ENCODE measurements around the gene ZNF830. TPM values are rescaled to one million over a fixed set of nuclear protein-coding genes. Genes with fewer than 3 reads are reported as not detected.
"Not testable (repeated sequence)": the region's sequence is repeated elsewhere in the genome, so short reads cannot be mapped to it uniquely, and the experiment has no call there.

ZNF830 gene
- total RNA-seq, 2 donors from 2014 or later = 18.5 to 23.3 TPM

DNA sequence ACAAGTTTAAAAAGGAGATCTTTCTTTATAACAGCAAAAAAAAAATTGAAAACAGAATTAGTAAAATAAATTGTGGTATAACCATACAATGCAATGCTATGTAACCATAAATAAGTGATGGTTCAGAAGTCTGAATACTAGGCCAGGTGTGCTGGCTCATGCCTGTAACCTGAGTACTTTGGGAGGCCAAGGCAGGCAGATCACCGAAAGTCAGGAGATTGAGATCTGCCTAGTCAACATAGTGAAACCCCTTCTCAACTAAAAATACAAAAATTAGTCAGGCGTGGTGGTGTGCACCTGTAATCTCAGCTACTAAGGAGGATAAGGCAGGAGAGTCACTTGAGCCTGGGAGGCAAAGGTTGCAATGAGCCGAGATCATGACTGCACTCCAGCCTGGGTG is 34.7 kb upstream of the ZNF830 start:
- TF ChIP-seq CTCF (conservative IDR thresholded peaks at IDR 0.05) = no peak
- Mint-ChIP-seq H3K9me3 (no peaks in the 10 kb centered on the region), H3K27ac (no peak overlapping the region), H3K4me3 (no peak overlapping the region), H3K36me3 (ENCODE audit: low read depth) (no peaks in the 10 kb centered on the region), H3K27me3 (ENCODE audit: insufficient read depth) (peaks cover 9% of the 10 kb centered on the region), H3K4me1 (no peaks in the 10 kb centered on the region)
- Histone ChIP-seq H3K27ac (ENCODE audit: low read depth, low read length) (no peak overlapping the region), H3K27me3 (ENCODE audit: control insufficient read depth, insufficient read depth, low read length, poor library complexity, severe bottlenecking) (peaks cover 6% of the 10 kb centered on the region), H3K9ac (ENCODE audit: extremely low read depth, low read length, poor library complexity, severe bottlenecking) (no peak overlapping the region), H3K4me1 (ENCODE audit: control insufficient read depth, insufficient read depth, low read length) (no peaks in the 10 kb centered on the region), H3K4me3 (ENCODE audit: low read length) (no peak overlapping the region), H3K9me3 (ENCODE audit: control insufficient read depth, low read length) (no peaks in the 10 kb centered on the region), H3K36me3 (ENCODE audit: control insufficient read depth, insufficient read depth, low read length) (no peaks in the 10 kb centered on the region)
- WGBS, 2 experiments (ENCODE audit: insufficient coverage in 1 of 2, insufficient read length in 1 of 2) = 91 to 100% methylated on average over 1 to 3 of the region's 3 CpGs
- no peak for DNase-seq

GRCh38 chr17:34930283-34930682 is 31.1 kb upstream of the ZNF830 start:
- H3K27me3 Mint-ChIP-seq (ENCODE audit: insufficient read depth) = peaks cover 28% of the 10 kb centered on the region
- no peak for TF ChIP-seq CTCF (conservative IDR thresholded peaks at IDR 0.05)
- H3K36me3 Mint-ChIP-seq (ENCODE audit: low read depth) = no peaks in the 10 kb centered on the region
- no peak overlapping the region for H3K27ac ChIP-seq (ENCODE audit: low read depth, low read length)
- H3K27ac Mint-ChIP-seq = no peak overlapping the region
- no peaks in the 10 kb centered on the region for H3K4me1 Mint-ChIP-seq
- H3K4me1 ChIP-seq (ENCODE audit: control insufficient read depth, insufficient read depth, low read length) = no peaks in the 10 kb centered on the region
- no peak overlapping the region for H3K4me3 ChIP-seq (ENCODE audit: low read length)
- peaks cover 20% of the 10 kb centered on the region for H3K27me3 ChIP-seq (ENCODE audit: control insufficient read depth, insufficient read depth, low read length, poor library complexity, severe bottlenecking)
- H3K9me3 Mint-ChIP-seq = no peaks in the 10 kb centered on the region
- no peak overlapping the region for H3K4me3 Mint-ChIP-seq
- no peak overlapping the region for H3K9ac ChIP-seq (ENCODE audit: extremely low read depth, low read length, poor library complexity, severe bottlenecking)
- no peaks in the 10 kb centered on the region for H3K36me3 ChIP-seq (ENCODE audit: control insufficient read depth, insufficient read depth, low read length)
- no peaks in the 10 kb centered on the region for H3K9me3 ChIP-seq (ENCODE audit: control insufficient read depth, low read length)
- no peak for DNase-seq

- peaks cover 22% of the 10 kb centered on the region for H3K27me3 ChIP-seq (ENCODE audit: control insufficient read depth, insufficient read depth, low read length, poor library complexity, severe bottlenecking)
- not testable (repeated sequence) for H3K36me3 Mint-ChIP-seq (ENCODE audit: low read depth); H3K4me1 ChIP-seq (ENCODE audit: control insufficient read depth, insufficient read depth, low read length); H3K4me3 Mint-ChIP-seq; H3K9me3 ChIP-seq (ENCODE audit: control insufficient read depth, low read length); DNase-seq; H3K9ac ChIP-seq (ENCODE audit: extremely low read depth, low read length, poor library complexity, severe bottlenecking); H3K27ac Mint-ChIP-seq; H3K36me3 ChIP-seq (ENCODE audit: control insufficient read depth, insufficient read depth, low read length); H3K9me3 Mint-ChIP-seq; H3K27ac ChIP-seq (ENCODE audit: low read depth, low read length); H3K4me1 Mint-ChIP-seq; H3K4me3 ChIP-seq (ENCODE audit: low read length)
- WGBS, 2 experiments (ENCODE audit: insufficient coverage in 1 of 2, insufficient read length in 1 of 2) = 92 to 100% methylated on average over 1 to 4 of the region's 4 CpGs
- H3K27me3 Mint-ChIP-seq (ENCODE audit: insufficient read depth) = peaks cover 23% of the 10 kb centered on the region
These were observed 10.6 kb upstream of the ZNF830 start for GRCh38 chr17:34950780-34951179.

- Histone ChIP-seq H3K27ac (ENCODE audit: low read depth, low read length) (no peak overlapping the region), H3K36me3 (ENCODE audit: control insufficient read depth, insufficient read depth, low read length) (peaks cover 7% of the 10 kb centered on the region), H3K27me3 (ENCODE audit: control insufficient read depth, insufficient read depth, low read length, poor library complexity, severe bottlenecking) (peaks cover 38% of the 10 kb centered on the region), H3K4me3 (ENCODE audit: low read length) (no peak overlapping the region), H3K9me3 (ENCODE audit: control insufficient read depth, low read length) (no peaks in the 10 kb centered on the region), H3K4me1 (ENCODE audit: control insufficient read depth, insufficient read depth, low read length) (no peaks in the 10 kb centered on the region), H3K9ac (ENCODE audit: extremely low read depth, low read length, poor library complexity, severe bottlenecking) (no peak overlapping the region)
- Mint-ChIP-seq H3K4me1 (peaks cover 8% of the 10 kb centered on the region), H3K36me3 (ENCODE audit: low read depth) (no peaks in the 10 kb centered on the region), H3K9me3 (no peaks in the 10 kb centered on the region), H3K27me3 (ENCODE audit: insufficient read depth) (peaks cover 52% of the 10 kb centered on the region), H3K27ac (no peak overlapping the region), H3K4me3 (no peak overlapping the region)
- no peak for DNase-seq
- TF ChIP-seq CTCF (conservative IDR thresholded peaks at IDR 0.05) = no peak
- 100% methylated on average over 1 of the region's 1 CpG; no CpG with 5 or more reads in 1 of the 2 experiments for WGBS, 2 experiments (ENCODE audit: insufficient coverage in 1 of 2, insufficient read length in 1 of 2)
These were observed 2.9 kb upstream of the ZNF830 start for GRCh38 chr17:34958438-34958837.

All from endodermal cell (in vitro differentiated cells).